GM18505 (cell line): ENCODE measurements around the gene EMSY.
"Not testable (repeated sequence)": the region's sequence is repeated elsewhere in the genome, so short reads cannot be mapped to it uniquely, and the experiment has no call there.

Experiments used
- ATAC-seq: cut with Tn5 transposase; IDR thresholded peaks from one replicate; pipeline ENCODE4 v1.9.1; 2021; ENCODE audit not compliant: unreplicated experiment
- POLR2A ChIP-seq: IDR thresholded peaks from 4 replicates; pipeline ENCODE4 v1.6.1; 2011; ENCODE audit warnings: borderline replicate concordance; ENCODE audit not compliant: insufficient read depth, insufficient read length; ENCODE audit errors: extremely low read depth

Gene EMSY

DNA sequence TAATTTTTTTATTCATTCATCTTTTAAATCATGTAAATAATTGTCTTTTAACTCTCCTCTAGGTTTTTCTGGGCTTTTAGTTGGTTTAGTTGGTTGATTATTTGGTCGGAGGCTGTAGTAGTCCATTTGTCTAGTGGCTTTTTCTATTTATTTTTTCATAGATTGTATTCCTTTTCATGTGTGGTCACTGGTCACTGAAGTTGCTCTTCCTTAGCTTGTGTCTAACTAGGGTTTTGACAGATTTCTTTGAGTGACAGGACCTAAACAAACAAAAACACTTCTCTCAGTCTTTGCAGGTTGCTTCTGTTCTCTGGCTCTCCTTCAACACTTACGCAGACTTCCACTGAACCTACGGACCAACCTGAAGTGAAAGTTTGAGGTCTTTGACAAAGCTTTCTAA is 112.6 kb downstream of the EMSY start:
- ATAC-seq = no peak
- no peak for TF ChIP-seq POLR2A

- no peak for TF ChIP-seq POLR2A
- ATAC-seq = no peak
Measured at GRCh38 chr11:76558473-76558872, 113.7 kb downstream of the EMSY start.

DNA sequence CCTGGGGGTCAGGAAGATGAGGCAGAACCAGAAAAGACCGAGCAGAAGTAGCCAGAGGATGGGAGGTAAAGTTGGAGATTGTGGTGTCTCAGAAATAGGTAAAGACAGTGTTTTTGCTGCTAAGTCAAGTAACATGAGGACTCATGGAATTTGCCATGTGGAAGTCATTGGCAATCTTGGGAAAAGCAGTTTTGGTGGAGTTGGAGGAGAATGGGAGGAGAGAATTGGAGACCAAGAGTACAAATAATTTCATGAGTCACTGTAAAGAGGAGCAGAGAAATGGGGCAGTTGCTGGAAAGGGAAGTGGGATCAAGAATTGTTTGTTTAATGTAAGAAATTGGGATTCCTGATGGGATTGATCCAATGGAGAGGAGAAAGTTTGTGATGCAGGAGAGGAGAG is 114.1 kb downstream of the EMSY start:
- TF ChIP-seq POLR2A = no peak
- no peak for ATAC-seq

DNA sequence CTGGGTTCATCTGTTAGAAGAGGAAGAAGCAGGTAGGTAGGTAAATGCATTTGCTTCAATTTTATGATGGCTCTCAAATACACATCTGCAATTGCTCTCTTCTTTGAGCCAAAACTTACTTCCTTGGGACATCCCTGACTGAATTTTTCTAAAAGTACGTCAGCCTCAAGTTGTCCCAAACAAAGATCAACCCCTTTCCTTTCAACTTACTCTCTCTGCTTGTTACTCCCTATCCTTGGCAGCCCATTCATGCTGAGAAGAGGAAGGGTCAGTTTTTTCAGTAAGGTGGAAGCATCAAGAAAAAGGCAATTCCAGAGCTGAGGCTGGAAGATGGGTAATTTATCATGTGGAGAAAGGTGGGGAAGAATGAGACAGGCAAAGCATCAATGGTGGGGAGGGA is 114.5 kb downstream of the EMSY start:
- TF ChIP-seq POLR2A = no peak
- ATAC-seq = no peak

DNA sequence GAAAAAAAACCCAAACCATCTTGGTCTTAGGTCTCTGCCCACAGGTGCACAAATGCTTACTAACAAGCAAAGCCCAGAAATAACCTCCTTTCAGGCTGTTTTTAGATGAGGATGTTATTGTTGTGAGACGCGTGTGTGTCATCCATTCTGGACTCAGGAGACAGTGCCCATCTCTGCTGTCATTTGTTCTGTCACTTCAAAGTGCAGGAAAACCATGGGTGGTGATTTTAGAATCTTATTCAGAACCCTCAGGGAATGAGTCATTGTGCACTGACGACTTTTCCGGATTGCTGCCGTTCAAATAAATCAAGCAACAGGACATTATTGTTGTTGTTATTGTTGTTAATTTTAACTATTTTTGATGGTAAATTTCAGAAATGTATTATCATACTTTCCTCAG is 115.4 kb downstream of the EMSY start:
- no peak for ATAC-seq
- TF ChIP-seq POLR2A = no peak

DNA sequence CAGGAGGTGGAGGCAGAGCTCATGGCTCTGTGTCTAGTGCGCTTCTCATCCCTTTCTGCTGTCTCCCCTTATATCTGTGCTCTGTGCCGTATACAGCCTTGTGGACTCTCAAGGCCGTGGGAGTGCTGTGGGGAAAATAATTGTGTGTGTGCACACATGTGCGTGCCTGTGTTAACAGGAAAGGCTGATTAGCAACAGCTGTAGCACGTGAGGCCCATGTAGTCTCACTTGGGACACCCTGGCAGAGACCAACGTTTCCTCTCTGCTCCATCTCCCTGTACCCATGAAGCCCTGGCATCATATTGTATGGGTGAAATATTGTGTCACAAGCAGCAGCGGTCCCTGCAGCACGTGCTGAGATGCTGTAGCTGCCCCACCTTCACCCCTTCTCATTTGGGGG is 116.4 kb downstream of the EMSY start:
- no peak for TF ChIP-seq POLR2A
- no peak for ATAC-seq

DNA sequence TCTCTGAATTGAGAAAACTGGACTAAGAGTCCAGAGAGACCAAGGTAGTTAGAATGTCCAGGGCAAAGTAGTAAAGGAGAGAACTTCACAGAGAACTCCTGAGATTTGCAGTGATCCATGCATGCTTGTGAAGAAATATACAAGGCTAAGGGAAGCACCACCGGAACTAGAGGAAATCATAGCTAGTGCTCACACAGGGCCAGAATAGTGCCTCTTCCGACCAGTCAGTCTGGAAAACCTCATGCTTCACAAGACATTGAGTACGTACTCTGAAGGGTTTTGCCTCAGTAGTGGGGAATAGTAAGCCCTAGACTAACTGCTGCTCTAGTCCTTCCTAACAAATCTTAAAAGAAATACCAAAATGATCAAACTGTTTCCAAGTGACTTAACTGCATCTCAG is 117.7 kb downstream of the EMSY start:
- TF ChIP-seq POLR2A = no peak
- no peak for ATAC-seq

GRCh38 chr11:76564364-76564763 is 119.5 kb downstream of the EMSY start:
- no peak for TF ChIP-seq POLR2A

GRCh38 chr11:76566811-76567210 is 122.0 kb downstream of the EMSY start:
- TF ChIP-seq POLR2A = no peak

More at GRCh38 chr11:76564364-76564763, 119.5 kb downstream of the EMSY start:
- no peak for ATAC-seq

GRCh38 chr11:76567261-76567660 is 122.4 kb downstream of the EMSY start:
- TF ChIP-seq POLR2A = no peak
- ATAC-seq = no peak

More at GRCh38 chr11:76566811-76567210, 122.0 kb downstream of the EMSY start:
- no peak for ATAC-seq

DNA sequence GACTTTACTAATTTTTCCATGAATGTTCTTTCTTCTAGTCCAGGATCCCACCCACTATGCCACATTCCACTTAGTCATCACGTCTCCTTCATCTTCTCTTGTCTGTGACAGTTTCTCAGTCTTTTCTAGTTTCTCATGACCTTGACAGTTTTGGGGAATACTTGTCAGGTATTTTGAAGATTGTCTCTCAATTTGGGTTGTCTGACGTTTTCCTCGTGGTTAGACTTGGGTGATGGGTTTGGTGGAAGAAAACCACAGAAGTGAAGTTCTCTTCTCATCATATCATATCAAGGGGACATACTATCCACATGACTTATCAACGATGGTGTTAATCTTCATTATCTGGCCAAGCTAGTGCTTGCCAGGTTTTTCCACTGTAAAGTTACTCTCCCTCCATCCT is 123.3 kb downstream of the EMSY start:
- ATAC-seq = no peak

GRCh38 chr11:76568621-76569020 is 123.8 kb downstream of the EMSY start:
- ATAC-seq = no peak
- no peak for TF ChIP-seq POLR2A

More for the DNA sequence above, 123.3 kb downstream of the EMSY start:
- no peak for TF ChIP-seq POLR2A

DNA sequence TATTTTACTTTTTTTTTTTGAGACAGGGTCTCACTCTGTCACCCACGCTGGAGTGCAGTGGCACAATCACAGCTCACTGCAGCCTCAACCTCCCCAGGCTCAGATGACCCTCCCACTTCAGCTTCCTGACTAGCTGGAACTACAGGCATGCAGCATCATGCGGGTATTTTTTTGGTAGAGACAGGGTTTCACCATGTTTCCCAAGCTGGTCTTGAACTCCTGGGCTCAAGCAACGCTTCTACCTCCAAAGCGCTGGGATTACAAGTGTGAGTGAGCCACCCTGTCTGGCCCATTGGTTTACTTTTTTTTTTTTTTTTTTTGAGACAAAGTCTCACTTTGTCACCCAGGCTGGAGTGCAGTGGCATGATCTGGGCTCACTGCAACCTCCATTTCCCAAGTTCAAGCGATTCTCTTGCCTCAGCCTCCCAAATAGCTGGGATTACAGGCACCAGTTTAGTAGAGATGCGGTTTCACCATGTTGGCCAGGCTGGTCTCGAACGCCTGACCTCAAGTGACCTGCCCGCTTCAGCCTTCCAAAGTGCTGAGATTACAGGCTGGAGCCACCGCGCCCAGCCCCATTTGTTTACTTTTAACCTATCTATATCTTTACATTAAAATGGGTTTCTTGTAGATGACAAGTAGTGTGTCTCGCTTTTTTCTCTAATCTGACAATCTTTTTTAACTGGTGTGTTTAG is 127.5 kb downstream of the EMSY start:
- ATAC-seq = not testable (repeated sequence)

GRCh38 chr11:76574406-76574805 is 129.6 kb downstream of the EMSY start:
- no peak for ATAC-seq
- TF ChIP-seq POLR2A = no peak

DNA sequence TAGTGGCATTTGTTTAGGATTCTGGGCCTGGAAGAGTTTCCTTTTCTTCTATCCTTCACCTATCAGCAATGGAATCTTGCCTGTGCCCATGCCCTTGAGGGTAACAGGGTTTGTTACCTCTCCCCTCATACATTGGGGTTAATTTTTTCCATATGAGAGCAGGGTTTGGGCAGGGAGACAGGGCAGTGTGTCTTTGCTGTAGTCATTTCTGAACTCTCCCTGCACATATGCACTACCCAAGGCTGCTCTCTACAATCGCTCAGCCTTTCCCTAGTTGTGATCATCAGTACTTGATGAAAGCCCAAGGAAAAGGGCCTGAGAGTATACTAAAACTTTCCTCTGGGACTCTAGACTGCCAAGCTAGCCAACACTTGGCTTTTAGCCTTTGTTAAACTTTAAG is 130.1 kb downstream of the EMSY start:
- no peak for TF ChIP-seq POLR2A
- no peak for ATAC-seq
